Neural crest cell (in vitro differentiated cells): ENCODE results near the gene ROBO1. TPM values are rescaled to one million over a fixed set of nuclear protein-coding genes. Genes with fewer than 3 reads are reported as not detected.

Source experiments
- DNase-seq: peaks from one replicate; pipeline ENCODE4 v3.0.0; 2021; ENCODE audit warnings: low read depth, mixed read lengths, low spot score
- H3K27ac Mint-ChIP-seq: one replicate; pipeline ENCODE4 v1.8.0; 2021; ENCODE audit warnings: mild to moderate bottlenecking, mixed read lengths; ENCODE audit not compliant: unreplicated experiment
- H3K27me3 Mint-ChIP-seq: 2 replicates; pipeline ENCODE4 v1.8.0; 2021; ENCODE audit warnings: low read depth, mild to moderate bottlenecking, mixed read lengths
- H3K36me3 Mint-ChIP-seq: 2 replicates; pipeline ENCODE4 v1.8.0; 2021; ENCODE audit warnings: low read depth, mild to moderate bottlenecking, mixed read lengths
- H3K4me1 Mint-ChIP-seq: 2 replicates; pipeline ENCODE4 v1.8.0; 2021; ENCODE audit warnings: mixed read lengths
- H3K4me3 Mint-ChIP-seq: one replicate; pipeline ENCODE4 v1.8.0; 2021; ENCODE audit warnings: mild to moderate bottlenecking, mixed read lengths
- H3K9me3 Mint-ChIP-seq: 2 replicates; pipeline ENCODE4 v1.8.0; 2021; ENCODE audit warnings: mixed read lengths
- total RNA-seq: library from RNA; stranded (reverse); gene quantifications from 2 replicates; pipeline ENCODE4 v1.2.1, GENCODE V29; 2021
- TF ChIP-seq, protein P1 (sequence below): fragments of 200-600 bp; sonication (generic); conservative IDR thresholded peaks from 2 replicates; pipeline ENCODE4 v1.5.0; 2021; ENCODE audit warnings: antibody characterized with exemption, mild to moderate bottlenecking

The ROBO1 gene
- total RNA-seq, 1 donor from 2014 or later = 88.7 TPM

DNA sequence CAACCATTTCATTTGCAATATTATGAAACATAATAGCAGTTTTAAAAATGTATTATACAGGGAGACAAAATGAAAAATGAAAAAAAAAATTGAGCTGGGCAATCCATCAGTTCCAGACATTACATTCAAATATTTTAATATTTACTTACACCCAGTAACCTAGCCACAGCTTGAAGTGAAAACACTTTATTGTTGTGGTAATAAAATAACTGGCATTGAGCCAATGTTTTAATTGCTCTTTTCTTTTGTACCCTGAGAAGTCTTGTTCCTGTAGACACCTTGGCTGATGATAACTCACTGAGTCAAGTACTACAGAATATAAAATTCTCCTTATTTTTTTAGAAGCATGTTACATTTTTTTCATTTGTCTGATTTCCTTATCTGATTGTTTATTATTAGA is 180.6 kb downstream of the ROBO1 start:
- Mint-ChIP-seq H3K4me3 (no peak overlapping the region), H3K27me3 (peaks cover 3% of the 10 kb centered on the region), H3K27ac (no peak overlapping the region), H3K36me3 (no peaks in the 10 kb centered on the region), H3K9me3 (no peaks in the 10 kb centered on the region), H3K4me1 (no peaks in the 10 kb centered on the region)
- TF ChIP-seq, protein P1, sequence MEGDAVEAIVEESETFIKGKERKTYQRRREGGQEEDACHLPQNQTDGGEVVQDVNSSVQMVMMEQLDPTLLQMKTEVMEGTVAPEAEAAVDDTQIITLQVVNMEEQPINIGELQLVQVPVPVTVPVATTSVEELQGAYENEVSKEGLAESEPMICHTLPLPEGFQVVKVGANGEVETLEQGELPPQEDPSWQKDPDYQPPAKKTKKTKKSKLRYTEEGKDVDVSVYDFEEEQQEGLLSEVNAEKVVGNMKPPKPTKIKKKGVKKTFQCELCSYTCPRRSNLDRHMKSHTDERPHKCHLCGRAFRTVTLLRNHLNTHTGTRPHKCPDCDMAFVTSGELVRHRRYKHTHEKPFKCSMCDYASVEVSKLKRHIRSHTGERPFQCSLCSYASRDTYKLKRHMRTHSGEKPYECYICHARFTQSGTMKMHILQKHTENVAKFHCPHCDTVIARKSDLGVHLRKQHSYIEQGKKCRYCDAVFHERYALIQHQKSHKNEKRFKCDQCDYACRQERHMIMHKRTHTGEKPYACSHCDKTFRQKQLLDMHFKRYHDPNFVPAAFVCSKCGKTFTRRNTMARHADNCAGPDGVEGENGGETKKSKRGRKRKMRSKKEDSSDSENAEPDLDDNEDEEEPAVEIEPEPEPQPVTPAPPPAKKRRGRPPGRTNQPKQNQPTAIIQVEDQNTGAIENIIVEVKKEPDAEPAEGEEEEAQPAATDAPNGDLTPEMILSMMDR = no peak
- DNase-seq = no peak

GRCh38 chr3:79586232-79586631 is 181.6 kb downstream of the ROBO1 start:
- no peaks in the 10 kb centered on the region for H3K9me3 Mint-ChIP-seq
- TF ChIP-seq, protein P1 = no peak
- H3K4me1 Mint-ChIP-seq = no peaks in the 10 kb centered on the region
- H3K27ac Mint-ChIP-seq = no peak overlapping the region
- H3K4me3 Mint-ChIP-seq = no peak overlapping the region
- H3K36me3 Mint-ChIP-seq = no peaks in the 10 kb centered on the region
- peaks cover 3% of the 10 kb centered on the region for H3K27me3 Mint-ChIP-seq
- DNase-seq = no peak

DNA sequence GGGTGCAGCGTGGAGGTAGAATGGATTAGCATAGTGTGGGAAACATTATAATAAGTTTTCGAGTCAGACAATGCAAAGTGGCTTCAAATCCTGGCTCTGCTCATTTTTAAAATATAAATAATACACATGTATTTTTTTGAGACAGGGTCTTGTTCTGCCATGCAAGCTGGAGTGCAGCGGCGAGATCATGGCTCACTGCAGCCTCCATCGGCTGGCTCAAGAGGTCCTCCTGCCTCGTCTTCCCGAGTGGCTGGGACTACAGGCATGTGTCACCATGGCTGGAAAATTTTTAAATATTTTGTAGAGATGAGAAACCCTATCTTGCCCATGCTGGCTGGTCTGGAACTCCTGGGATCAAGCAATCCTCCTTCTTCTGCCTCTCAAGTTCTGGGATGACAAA is 194.9 kb downstream of the ROBO1 start:
- Mint-ChIP-seq H3K36me3 (no peaks in the 10 kb centered on the region), H3K9me3 (no peaks in the 10 kb centered on the region), H3K4me1 (no peaks in the 10 kb centered on the region), H3K27ac (no peak overlapping the region), H3K27me3 (no peaks in the 10 kb centered on the region), H3K4me3 (no peak overlapping the region)
- TF ChIP-seq, protein P1 = no peak
- DNase-seq = no peak

- no peaks in the 10 kb centered on the region for H3K4me1 Mint-ChIP-seq
- H3K36me3 Mint-ChIP-seq = no peaks in the 10 kb centered on the region
- no peak overlapping the region for H3K4me3 Mint-ChIP-seq
- no peak for DNase-seq
- TF ChIP-seq, protein P1 = no peak
- peaks cover 6% of the 10 kb centered on the region for H3K9me3 Mint-ChIP-seq
- H3K27me3 Mint-ChIP-seq = no peaks in the 10 kb centered on the region
- H3K27ac Mint-ChIP-seq = no peak overlapping the region
Observed at GRCh38 chr3:79568938-79569337, 198.9 kb downstream of the ROBO1 start.

GRCh38 chr3:79564192-79564591 is 203.6 kb downstream of the ROBO1 start:
- Mint-ChIP-seq H3K27ac (no peak overlapping the region), H3K4me3 (no peak overlapping the region), H3K27me3 (no peaks in the 10 kb centered on the region), H3K4me1 (no peaks in the 10 kb centered on the region), H3K9me3 (peaks cover 6% of the 10 kb centered on the region), H3K36me3 (no peaks in the 10 kb centered on the region)
- TF ChIP-seq, protein P1 = no peak
- DNase-seq = no peak

DNA sequence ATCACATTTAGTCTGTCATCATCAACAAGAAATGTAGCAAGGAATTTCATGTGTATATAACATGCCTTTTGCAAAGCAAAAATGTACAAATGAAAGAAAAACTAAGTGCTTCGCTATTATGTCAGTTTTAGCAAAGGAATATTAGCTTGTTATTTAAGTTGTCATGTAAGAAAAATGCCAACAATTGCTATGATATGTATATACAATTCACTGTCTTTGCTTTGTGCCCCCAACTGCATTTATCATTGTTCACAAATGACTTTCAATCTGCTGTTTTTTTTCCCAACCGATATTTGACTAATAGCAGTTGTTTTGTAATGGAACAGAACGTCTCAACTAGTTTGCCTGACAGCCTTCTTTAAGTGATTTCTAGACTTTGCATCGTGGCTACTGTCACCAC is 207.1 kb downstream of the ROBO1 start:
- DNase-seq = no peak
- H3K9me3 Mint-ChIP-seq = peaks cover 2% of the 10 kb centered on the region
- TF ChIP-seq, protein P1 = no peak
- H3K36me3 Mint-ChIP-seq = no peaks in the 10 kb centered on the region
- no peak overlapping the region for H3K27ac Mint-ChIP-seq
- no peak overlapping the region for H3K4me3 Mint-ChIP-seq
- no peaks in the 10 kb centered on the region for H3K4me1 Mint-ChIP-seq
- H3K27me3 Mint-ChIP-seq = no peaks in the 10 kb centered on the region
